Stimulated activated CD8-positive, alpha-beta memory T cell treated with anti-CD3 and anti-CD28 coated beads, Interleukin-7, amount 100 ng/mL, for 4 hours (primary cell): ENCODE results near the gene MAP2K6.

Experiments used
- DNase-seq, 2 donors: peaks; one replicate each; pipeline ENCODE4 v3.0.0-alpha.2; 2020; ENCODE audit warnings: low read depth in 2 of 2

MAP2K6 gene

DNA sequence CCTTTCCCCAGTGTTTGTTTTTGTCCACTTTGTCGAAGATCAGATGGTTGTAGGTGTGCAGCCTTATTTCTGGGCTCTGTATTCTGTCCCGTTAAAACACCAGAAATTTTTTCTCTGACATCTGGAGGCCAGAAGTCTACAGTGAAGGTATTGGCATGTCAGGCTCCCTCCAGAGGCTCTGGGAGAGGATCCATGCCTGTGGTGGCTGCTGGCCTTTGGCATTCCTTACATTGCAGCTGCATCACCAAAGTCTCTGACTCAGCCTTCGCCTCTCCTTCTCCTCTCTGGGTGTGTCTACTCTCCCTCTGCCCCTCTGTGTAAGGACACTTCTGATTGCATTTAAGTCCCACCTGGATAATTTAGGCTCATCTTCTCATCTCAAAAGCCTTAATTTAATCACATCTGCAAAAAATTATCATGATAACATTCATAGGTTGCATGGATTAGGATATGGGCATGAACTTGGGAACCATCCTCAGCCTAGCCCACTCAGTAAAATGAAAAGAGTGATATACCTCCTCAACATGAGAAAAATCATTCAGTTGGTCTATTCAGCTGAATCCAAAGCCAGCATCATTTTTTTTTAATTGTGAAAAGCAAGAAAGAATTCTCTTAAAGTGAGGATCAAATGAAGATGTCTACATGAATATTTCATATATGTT lies 78.0 kb downstream of the MAP2K6 start:
- DNase-seq: no peak

DNA sequence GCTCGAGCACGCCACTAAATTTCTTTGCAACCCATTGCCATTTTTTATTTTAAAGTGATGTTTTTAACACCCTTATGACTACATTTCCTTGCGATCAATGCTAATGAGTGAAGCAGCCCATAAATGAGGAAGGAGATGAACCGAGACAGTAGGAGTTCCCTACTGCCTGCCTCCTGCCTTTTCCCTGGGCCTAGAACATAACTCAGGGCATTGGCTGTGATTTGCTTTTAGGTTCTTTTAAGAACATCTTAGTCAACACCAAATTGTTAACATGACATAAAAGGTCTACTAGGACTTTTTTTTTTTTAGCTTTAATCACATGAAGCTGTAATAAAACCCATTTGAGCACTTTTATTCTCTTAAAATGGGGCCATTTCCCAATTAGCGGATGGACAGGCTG lies 81.3 kb downstream of the MAP2K6 start:
- no peak for DNase-seq

DNA sequence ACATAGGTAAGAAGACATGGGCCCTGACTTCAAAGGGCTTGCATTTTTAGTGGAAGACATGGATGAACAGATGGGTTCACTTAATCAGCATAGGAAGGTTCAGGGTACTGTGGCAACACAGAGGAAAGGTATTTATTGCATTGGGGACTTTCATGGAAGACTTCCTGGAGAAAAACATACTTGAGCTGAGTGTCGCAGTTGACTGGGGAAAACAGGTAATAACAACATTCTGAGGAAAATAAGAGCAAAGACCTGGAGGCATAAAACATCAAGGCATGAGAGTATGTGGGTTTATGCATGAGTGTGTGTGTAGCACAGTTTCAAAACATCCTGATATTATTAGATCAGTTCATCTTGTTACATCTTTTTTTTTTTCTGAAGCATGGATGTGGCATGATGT lies 82.7 kb downstream of the MAP2K6 start:
- DNase-seq: no peak

DNA sequence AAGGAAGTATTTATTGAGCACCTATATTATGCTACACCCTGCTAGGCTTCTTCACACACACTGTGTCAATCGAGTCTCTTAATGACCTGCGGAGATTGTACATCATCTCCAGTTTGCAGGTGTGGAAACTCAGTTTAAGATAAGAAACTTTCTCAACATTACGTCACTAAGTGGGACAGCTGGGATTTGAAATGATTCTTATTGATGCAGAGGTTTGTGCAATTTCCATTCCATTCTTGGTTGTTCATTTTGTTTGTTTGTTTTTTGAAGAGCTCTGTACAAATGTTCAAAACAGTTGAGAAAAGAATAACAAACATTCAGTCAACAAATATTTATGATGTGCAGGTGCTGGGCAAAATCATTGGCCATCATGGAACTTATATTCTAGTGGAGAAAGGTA lies 84.8 kb downstream of the MAP2K6 start:
- no peak for DNase-seq

DNA sequence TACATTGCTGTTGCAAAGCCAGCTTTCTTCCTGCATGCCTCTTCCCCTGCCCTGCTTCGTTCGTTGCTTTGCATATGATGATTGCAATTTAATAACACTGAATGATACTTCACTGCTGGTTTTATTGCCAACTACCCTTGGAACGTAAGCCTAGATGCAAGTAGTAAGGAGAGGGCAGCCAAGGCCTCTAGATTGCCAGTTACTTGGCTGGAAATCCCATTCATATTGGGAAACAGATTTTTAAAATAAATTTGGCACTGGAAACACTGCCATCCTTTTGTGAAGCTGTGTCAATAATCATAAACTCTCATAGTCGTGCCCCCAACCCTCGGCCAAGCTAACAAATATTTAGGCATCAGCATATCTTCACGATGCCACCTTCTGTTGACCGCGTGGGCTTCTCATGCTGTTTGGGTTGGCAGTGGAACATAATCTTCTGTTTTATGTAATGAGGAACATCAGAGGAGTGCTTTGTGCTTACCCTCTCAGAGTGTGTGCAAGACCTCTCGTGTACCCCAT lies 86.5 kb downstream of the MAP2K6 start:
- no peak for DNase-seq

DNA sequence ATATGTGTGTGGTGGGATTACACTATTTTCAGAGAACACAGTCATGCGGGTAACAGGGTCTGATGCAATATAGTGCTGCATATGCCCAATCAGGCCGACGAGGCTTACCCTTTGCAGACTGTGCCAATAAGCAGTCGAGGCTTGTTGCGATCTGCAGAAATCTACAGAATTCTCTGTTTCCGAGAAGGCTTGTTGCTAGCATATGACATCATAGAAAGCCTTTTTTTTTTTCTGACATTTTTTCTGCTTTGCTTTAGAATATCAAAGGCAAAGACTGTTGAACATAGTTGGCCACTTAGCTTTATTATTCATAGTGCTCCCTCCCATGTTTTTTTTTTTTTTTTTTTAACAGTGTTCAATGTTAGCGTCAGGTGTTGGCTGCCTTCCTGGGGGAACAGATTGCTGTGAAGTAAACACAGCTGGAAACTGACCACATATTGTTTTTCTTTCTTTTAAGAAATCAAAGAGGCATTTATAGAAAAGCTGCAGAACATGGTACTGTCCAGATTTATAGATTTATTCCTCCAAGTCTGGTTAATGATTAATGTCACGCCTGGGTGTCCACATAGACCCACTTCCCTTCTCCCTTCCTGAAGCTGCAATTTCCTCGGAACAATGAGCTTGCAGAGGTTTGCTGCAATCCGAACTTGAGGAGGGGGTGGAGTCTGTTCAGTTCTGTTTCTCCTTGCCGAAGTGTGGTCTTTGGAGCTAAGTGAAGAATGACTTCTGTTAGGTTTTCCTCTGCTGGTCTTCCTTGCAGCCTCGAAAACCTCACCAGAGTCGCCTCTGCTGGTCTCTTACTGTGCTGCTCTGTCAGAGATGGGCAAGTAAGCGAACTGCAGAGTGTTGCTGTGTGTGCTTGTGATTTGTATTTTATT lies 87.3 kb downstream of the MAP2K6 start:
- no peak for DNase-seq

DNA sequence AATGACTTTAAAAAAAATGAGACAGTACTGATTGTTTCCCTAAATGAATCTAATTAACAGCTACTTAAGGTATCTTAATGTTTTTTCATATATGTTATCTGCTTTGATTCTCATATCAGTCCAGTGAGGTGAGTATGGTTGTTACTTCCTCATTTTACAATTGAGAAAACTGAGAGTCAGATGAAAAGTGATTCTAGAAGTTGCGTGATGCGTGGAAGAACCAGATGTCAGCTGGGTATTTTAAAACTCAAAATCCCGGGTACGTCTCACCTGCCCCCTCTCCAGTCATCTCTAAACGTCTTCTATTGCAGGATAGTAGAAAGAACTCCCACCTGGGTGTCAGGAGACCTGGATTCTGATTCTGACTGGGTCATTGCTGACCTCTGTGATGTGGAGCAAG lies 89.2 kb downstream of the MAP2K6 start:
- no peak for DNase-seq

DNA sequence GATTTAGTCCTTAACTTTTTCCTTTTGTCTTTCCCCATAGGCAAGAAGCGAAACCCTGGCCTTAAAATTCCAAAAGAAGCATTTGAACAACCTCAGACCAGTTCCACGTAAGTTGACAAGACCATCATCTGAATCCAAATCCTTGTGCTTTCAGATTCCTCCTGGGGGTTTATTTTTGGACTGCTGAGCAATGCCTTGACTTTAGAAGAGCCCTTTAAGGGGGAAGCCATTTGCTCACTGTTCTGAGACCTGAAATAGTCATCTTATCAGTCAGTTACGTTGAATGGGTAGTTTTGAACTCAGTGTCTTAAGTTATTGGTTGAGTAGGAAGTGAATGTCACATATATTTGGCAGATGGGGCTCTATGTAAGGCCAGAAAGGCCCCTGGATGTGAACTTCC lies 91.2 kb downstream of the MAP2K6 start:
- no peak for DNase-seq

DNA sequence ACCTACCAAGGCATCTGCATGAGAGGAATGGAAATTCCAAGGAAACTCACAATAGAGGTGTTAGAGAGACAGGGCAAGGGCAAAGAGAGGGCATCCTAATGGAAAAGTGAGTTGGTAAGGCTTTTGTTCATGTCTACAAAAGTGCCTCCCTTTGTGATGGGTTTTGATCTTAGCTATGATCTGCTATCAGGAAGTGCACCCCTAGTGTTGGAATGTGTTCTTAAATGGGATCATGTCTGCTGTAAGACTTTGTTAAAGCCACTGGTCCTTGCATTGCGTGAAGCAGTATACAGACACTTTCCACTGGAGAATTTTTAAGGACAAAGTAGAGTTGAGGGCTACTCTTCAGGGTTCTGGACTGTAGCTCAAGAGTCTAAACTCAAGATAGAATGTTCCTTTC lies 92.0 kb downstream of the MAP2K6 start:
- DNase-seq: no peak

DNA sequence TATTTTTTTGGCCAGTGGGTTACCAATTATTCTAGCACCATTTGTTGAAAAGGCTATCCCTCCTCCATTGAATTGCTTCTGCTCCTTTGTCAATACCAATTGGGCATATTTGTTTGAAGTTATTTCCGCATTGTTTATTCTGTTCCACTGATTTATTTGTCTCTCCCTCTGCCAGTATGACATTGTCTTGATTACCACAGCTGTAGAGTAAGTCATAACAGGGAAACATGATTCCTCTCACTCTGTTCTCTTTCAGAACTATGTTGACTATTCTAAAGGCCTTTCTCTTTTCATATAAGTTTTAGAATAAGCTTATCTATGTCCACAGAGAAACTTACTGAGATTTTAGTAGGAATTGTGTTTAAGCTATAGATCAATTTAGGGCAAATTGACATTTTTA lies 94.3 kb downstream of the MAP2K6 start:
- no peak for DNase-seq

DNA sequence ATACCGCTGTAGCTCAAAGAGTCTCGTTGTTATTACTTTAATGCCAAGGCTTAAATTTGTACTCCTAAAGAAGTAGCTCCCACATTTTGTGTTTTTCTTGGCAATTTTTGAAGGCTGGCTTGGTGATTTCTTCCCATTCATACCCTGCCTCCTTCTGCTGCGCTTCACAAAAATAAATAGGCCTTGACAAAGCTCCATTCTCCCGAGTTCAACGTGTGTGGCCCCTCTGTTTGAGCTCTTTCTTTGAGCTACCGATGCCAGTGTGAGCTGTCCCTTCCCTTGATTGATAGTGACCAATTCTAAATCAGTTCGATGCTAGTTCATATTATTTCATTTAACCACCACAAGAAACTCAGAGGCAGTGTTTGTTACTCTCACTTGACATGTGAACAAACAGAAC lies 96.8 kb downstream of the MAP2K6 start:
- no peak for DNase-seq

DNA sequence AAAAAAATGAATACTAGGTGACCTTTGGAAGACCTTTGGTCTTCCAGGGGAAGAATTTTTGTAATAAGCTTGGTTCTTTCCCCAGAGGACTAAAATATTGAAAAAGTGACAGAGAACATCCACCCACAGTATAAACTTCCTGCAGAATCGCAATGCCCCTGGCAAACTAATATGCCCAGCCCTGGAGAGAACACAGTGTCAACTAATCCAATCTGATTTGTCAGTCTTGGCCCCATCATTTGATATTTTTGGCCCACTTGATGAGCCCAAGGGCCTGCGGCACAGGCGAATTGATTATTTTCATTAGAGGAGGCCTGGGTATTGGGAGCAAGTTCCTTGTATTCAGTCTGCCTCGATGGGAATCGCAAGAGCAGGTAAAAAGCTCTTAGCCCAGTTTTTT lies 98.4 kb downstream of the MAP2K6 start:
- no peak for DNase-seq

DNA sequence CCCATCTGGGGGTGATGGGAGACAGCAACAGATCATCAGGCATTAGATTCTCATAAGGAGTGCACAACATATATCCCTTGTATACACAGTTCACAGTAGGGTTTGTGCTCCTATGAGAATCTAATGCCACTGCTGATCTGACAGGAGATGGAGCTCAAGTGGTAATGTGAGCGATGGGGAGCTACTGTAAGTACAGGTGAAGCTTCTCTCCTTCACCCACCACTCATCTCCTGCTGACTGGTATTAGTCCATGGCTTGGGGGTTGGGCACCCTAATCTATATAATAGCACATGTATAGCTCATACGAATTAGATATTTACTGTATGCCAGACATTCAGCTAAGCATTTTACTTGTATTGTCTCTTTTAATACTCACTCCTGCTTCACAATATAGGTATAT lies 101.7 kb downstream of the MAP2K6 start:
- no peak for DNase-seq

DNA sequence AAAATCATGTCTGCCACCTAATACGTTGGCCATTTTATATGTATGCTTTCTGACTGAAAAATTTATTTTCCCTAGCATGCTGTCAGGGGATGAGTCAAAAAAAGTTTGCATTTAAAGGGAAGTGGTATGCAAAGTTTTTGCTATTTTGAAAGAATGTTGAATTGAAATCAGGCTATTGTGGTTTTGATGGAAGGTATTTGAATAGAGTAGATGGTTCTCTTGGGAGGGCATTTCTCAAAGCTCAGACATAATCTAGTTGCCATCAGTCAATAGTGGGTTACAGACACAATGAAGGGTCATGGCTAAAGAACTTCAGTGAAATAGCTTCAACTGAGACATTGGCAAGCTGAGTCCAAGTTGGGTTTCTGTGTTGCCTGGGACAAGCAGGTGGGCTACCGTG lies 102.4 kb downstream of the MAP2K6 start:
- no peak for DNase-seq

DNA sequence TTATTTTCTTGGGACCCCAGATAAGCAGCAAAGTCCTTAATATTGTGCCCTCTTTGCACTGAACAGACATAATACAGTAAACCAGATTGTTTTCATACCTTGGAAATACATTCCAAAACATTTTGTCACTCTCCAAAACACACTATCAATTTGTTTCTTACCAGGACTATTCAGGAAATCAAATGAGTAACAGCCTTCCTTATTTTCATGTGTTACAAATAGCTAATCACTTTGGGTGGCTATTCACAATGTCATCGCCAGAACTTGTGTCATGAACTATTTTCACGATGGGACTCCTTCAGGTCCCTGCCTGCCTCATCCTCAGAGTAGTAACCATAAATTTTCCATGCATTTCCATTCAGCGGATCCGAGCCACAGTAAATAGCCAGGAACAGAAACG lies 104.5 kb downstream of the MAP2K6 start:
- DNase-seq: no peak

DNA sequence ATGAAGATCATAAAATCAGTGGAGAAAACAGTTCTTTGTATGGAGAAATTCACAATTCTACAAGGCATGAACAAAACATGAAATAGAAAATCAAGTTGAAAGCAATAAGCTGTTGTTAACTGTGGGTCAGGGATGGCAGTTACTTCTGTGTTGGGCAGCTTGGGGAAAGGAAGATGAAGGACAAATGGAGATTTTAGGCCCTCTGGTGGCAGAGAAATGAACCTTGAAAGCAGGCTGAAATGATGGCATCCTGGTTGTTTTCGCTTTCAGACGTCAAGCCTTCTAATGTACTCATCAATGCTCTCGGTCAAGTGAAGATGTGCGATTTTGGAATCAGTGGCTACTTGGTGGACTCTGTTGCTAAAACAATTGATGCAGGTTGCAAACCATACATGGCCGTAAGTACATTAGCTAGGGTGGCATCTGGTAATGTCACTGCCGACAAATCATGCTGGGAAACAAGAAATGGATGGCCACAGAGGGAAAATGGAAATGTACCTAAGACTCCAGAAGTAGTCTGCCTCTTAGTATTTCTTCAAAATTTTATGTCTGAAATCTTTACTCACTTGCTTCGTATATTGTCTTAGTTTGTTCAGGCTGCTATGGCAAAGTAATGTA lies 108.9 kb downstream of the MAP2K6 start:
- DNase-seq: no peak

DNA sequence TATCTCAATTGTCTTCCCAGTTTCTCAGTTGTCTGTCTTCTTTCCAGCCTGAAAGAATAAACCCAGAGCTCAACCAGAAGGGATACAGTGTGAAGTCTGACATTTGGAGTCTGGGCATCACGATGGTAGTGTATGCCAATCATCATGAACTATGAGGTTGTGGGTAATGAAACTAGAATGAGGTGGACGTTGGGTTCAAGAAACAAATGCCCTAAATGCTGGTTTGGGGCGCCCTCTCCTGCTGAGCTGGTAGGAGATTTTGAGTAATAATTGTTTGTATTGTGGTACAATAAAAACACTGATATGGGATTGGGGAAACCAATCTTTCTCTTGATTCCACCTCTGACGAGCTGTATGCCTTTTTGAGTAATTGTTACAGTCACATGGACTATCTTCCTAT lies 110.4 kb downstream of the MAP2K6 start:
- no peak for DNase-seq

DNA sequence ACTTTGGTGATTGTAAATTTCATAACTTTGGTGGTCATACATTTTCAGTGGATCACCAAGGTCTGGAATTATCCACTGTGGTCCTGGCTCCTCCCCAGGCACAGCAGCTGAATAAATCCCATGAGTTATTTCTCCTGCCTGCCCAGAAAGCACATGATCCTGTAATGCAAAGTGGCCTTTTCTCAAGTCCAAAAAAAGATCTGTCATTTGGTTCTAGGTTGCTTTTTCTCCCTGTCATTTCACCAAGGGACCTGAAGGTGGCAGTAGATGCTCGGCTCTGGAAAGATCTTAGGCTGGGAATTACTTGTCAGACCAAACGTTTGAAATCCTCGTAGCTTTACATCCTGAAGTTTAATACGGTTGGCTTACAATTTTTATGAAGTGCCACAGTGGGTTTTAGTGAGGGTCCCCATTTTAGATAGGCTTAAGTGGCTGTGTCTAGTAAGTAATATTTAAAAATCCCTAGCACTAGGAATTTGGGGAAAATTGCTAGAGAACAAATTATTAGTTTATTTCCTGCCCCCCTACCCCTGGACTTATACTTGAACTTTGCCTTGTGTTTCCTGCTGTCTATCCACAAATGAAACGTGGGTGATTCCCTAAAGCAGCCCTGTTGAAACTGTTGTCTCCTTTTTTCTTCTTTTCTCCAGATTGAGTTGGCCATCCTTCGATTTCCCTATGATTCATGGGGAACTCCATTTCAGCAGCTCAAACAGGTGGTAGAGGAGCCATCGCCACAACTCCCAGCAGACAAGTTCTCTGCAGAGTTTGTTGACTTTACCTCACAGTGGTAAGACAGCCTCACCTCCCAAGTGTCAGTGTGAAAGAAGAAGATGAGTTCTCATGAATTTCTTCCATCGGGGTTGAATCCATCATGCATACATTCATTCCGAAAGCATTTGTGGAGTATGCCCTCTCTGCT lies 111.7 kb downstream of the MAP2K6 start:
- DNase-seq: no peak

DNA sequence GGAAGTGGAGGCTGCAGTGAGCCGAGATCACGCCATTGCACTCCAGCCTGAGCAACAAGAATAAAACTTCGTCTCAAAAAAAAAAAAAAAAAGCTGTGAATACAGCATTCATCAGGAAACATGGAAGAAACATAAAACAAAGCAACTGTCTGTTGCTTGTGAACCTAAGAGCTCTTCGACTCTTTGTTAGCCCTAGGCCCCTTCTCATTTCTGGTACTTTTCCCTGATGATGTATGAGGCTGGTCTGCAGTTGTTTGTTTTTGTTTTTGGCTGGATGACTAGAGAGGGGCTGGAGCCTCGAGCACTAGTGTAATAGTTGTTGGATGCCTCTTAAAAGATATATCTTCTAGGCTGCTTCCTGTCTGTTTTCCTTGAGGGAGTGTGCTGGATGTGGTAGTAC lies 113.5 kb downstream of the MAP2K6 start:
- no peak for DNase-seq

DNA sequence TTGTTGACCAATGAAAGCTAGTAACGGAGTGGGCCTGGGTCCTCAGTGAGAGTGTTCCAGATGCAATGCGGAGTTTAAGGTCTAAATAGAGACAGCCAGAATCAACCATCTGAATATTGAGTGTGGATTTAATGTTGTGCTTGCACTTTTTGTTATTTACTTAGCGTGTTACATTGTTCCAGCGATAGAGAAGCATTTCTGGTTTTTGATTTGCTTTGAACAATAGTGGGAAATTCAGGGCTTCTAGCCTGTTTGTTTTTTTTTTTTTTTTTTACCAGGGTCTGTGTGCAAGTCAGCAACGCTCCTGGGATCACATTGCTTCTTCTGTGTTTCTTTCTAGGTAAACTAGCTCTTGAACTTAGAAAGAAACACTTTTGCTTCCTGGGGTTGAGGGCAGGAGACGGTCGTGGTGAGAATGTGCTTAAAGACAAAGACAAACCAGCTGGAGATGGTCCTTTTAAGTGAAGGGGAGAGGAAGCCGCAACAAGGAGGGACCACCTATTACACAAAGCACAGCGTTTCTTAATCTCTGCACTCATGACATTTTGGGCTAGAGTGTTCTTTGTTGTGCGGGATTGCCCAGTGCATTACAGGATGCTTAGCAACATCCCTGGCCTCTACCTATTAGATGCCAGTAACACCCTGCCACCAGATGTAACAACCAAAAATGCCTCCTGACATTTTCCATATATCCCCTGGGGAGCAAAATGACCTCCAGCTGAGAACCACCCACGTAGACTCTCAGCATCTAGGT lies 119.2 kb downstream of the MAP2K6 start:
- DNase-seq: no peak

DNA sequence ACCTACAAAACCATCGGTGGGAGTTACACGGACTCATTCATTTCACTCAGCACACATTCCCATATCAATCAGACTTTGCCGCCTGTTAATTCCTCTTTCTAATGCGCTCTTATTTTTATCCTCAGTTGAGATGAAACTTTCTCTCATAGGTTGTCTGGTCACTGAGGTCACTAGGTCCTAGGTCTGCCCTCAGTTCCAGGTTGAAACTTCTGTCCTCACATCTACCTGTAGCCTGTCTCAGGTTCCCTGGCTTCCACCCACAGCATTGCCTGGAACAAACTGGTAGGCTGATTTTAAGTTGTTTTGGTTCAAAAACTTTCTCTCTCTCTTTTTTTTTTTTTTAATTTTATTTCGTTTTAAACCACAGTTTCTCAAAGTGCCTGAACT lies 119.7 kb downstream of the MAP2K6 start:
- DNase-seq: no peak
